ENCODE measurements around the gene RIMKLB. TPM values are rescaled to one million over a fixed set of nuclear protein-coding genes. Genes with fewer than 3 reads are reported as not detected.

Gene RIMKLB
- total and polyA plus RNA-seq, 7 donors = 4.6 to 19.1 (median 8.1) TPM

DNA sequence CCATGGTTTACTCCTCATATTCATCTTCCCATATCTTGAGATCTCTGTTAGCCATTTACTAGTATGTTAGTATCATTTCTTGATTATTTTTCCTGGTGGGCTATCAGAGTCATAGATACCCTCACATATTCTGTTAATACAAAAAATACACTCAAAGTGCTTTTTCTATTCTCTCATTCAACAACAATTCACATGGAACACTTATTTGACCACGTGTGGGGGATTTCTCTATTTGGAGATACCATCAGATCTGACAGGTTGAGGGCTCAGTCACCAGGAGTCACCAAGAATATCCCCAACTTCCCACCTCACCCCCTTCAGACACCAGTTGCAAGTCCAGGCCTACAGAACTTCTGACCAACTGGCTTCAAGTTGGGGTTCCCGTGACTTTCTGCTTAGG lies 72.7 kb downstream of the RIMKLB start:
- Histone ChIP-seq H3K27ac (no peak overlapping the region), H3K9me3 (no peaks in the 10 kb centered on the region), H3K4me1 (no peaks in the 10 kb centered on the region), H3K27me3 (ENCODE audit: insufficient read depth in 3 of 3, low read length in 2 of 3) (no peaks in the 10 kb centered on the region), H3K36me3 (ENCODE audit: insufficient read depth in 1 of 2, low read depth in 1 of 2) (peaks cover 0 to 19% of the 10 kb centered on the region in 2 donors), H3K4me3 (no peak overlapping the region)
- WGBS, 3 donors = 95 to 98% (median 97%) methylated on average over 2 of the region's 2 CpGs
- DNase-seq (no peak), ATAC-seq (no peak)
- intact Hi-C loops (cut with DNase I) = no loop called here
- no peak for TF ChIP-seq CTCF (IDR thresholded peaks at IDR 0.05)

DNA sequence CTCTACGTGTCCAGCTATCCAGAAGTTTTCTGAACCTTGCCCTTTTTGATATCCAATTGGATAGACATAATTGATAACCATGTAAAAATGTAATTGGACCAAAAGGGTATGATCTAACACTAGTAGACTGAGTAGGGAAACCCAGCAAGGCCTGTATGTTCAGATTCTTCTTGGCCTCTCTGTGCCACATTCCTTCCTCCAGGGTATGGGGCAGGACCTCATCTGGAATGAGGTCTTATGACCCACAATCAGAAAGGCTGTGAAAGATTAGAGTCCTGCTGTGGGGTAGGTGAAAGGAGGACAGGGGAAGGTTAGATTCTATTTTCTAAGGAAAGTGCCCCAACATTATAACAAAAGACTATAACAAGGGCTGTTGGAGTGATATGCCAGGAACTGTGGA lies 73.3 kb downstream of the RIMKLB start:
- ATAC-seq (no peak), DNase-seq (no peak)
- H3K27me3 ChIP-seq (ENCODE audit: insufficient read depth in 3 of 3, low read length in 2 of 3) = no peaks in the 10 kb centered on the region
- H3K9me3 ChIP-seq = no peaks in the 10 kb centered on the region
- TF ChIP-seq CTCF (IDR thresholded peaks at IDR 0.05) = no peak
- no peak overlapping the region for H3K4me3 ChIP-seq
- intact Hi-C loops (cut with DNase I) = no loop called here
- 95 to 100% (median 100%) methylated on average over 1 of the region's 1 CpG for WGBS, 3 donors
- no peaks in the 10 kb centered on the region for H3K4me1 ChIP-seq
- no peak overlapping the region for H3K27ac ChIP-seq
- peaks cover 0 to 19% of the 10 kb centered on the region in 2 donors for H3K36me3 ChIP-seq (ENCODE audit: insufficient read depth in 1 of 2, low read depth in 1 of 2)

GRCh38 chr12:8773461-8773860 lies 75.7 kb downstream of the RIMKLB start:
- Histone ChIP-seq H3K36me3 (ENCODE audit: insufficient read depth in 1 of 2, low read depth in 1 of 2) (peaks cover 0 to 27% of the 10 kb centered on the region in 2 donors), H3K27ac (no peak overlapping the region), H3K4me1 (no peaks in the 10 kb centered on the region), H3K4me3 (no peak overlapping the region), H3K27me3 (ENCODE audit: insufficient read depth in 3 of 3, low read length in 2 of 3) (no peaks in the 10 kb centered on the region), H3K9me3 (no peaks in the 10 kb centered on the region)
- ATAC-seq (no peak), DNase-seq (no peak)
- intact Hi-C loops (cut with DNase I) = no loop called here
- WGBS, 3 donors = 70 to 85% (median 75%) methylated on average over 10 of the region's 10 CpGs
- TF ChIP-seq CTCF (IDR thresholded peaks at IDR 0.05) = no peak

GRCh38 chr12:8779281-8779680 lies 81.5 kb downstream of the RIMKLB start:
- no peaks in the 10 kb centered on the region for H3K4me1 ChIP-seq
- DNase-seq (no peak), ATAC-seq (no peak)
- H3K27me3 ChIP-seq (ENCODE audit: insufficient read depth in 3 of 3, low read length in 2 of 3) = no peaks in the 10 kb centered on the region
- intact Hi-C loops (cut with DNase I) = no loop called here
- H3K36me3 ChIP-seq (ENCODE audit: insufficient read depth in 1 of 2, low read depth in 1 of 2) = peaks cover 0 to 24% of the 10 kb centered on the region in 2 donors
- H3K27ac ChIP-seq = no peak overlapping the region
- TF ChIP-seq CTCF (IDR thresholded peaks at IDR 0.05) = no peak
- WGBS, 3 donors = 86 to 91% (median 88%) methylated on average over 4 of the region's 4 CpGs
- no peaks in the 10 kb centered on the region for H3K9me3 ChIP-seq
- H3K4me3 ChIP-seq = no peak overlapping the region

DNA sequence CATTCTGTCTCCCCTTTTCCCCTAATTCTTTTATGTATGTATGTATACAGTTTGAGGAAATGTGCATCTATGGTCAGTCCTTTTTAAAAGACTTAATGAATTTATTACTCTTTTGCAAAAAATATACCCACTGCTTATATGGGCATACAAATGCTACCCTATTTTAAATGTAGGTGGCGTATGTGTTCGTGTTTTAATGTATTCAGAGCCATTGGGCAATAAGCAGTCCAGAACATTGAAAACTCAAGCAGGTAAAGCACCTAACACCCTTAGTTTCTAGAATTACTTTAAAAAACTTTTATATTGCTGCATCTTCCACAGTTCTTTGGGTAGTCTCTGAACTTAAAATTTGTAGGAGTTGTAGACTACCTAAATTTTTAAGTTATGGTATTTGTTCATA lies 82.1 kb downstream of the RIMKLB start:
- DNase-seq (no peak), ATAC-seq (no peak)
- Histone ChIP-seq H3K27ac (no peak overlapping the region), H3K4me3 (no peak overlapping the region), H3K27me3 (ENCODE audit: insufficient read depth in 3 of 3, low read length in 2 of 3) (no peaks in the 10 kb centered on the region), H3K9me3 (no peaks in the 10 kb centered on the region), H3K4me1 (no peaks in the 10 kb centered on the region), H3K36me3 (ENCODE audit: insufficient read depth in 1 of 2, low read depth in 1 of 2) (peaks cover 0 to 24% of the 10 kb centered on the region in 2 donors)
- no peak for TF ChIP-seq CTCF (IDR thresholded peaks at IDR 0.05)
- 96 to 100% (median 96%) methylated on average over 2 of the region's 2 CpGs for WGBS, 3 donors
- intact Hi-C loops (cut with DNase I) = no loop called here

Data from psoas muscle (tissue), 8 donors.